Vagina (tissue), 2 donors: ENCODE measurements around the gene CNTLN. TPM values are rescaled to one million over a fixed set of nuclear protein-coding genes. Genes with fewer than 3 reads are reported as not detected.

Source experiments
- DNase-seq, 2 donors: peaks; one replicate each; pipeline ENCODE4 v3.0.0-alpha.2; 2017; ENCODE audit errors: extremely low spot score in 2 of 2
- H3K27ac ChIP-seq: fragments of 200-600 bp; sonication (generic); one replicate; pipeline ENCODE4 v1.5.1; 2019
- H3K27me3 ChIP-seq: fragments of 200-600 bp; sonication (generic); one replicate; pipeline ENCODE4 v1.5.1; 2019
- H3K36me3 ChIP-seq, 2 donors: fragments of 200-600 bp; sonication (generic); one replicate each; pipeline ENCODE4 v1.5.1; 2017 to 2019
- H3K4me1 ChIP-seq: fragments of 200-600 bp; sonication (generic); one replicate; pipeline ENCODE4 v1.5.1; 2019
- H3K4me3 ChIP-seq, 2 donors: fragments of 200-600 bp; sonication (generic); 1 replicate in 1 of 2; 2 replicates in 1 of 2; pipeline ENCODE4 v1.5.1; 2016 to 2019
- H3K9me3 ChIP-seq: fragments of 200-600 bp; sonication (generic); one replicate; pipeline ENCODE4 v1.5.1; 2019
- CTCF ChIP-seq, 3 experiments: fragments of 450-650 bp in 2 of 3; fragments of 200-600 bp in 1 of 3; sonication (generic) in 1 of 3; IDR thresholded peaks; one replicate each; pipeline ENCODE4 v1.5.1; 2017 to 2019; ENCODE audit warnings: antibody characterized with exemption in 3 of 3, mild to moderate bottlenecking in 2 of 3, moderate library complexity in 2 of 3
- POLR2A ChIP-seq, 2 donors: fragments of 450-650 bp; IDR thresholded peaks; one replicate each; pipeline ENCODE4 v1.6.1; 2017; ENCODE audit warnings: antibody characterized with exemption in 2 of 2, mild to moderate bottlenecking in 2 of 2, moderate library complexity in 2 of 2
- POLR2AphosphoS5 ChIP-seq, 2 donors: sonication (generic); formaldehyde crosslinking; IDR thresholded peaks; one replicate each; pipeline ENCODE4 v1.9.0; 2017; ENCODE audit warnings: antibody characterized with exemption in 2 of 2, mild to moderate bottlenecking in 2 of 2, low read depth in 1 of 2; ENCODE audit not compliant: insufficient read depth in 1 of 2
- intact Hi-C: fragments of 100-400 bp; cut with DNase I; formaldehyde crosslinking; loops from one replicate; pipeline ENCODE4 v1.15.1; 2023
- total RNA-seq: library from RNA; depleted of rRNA; stranded (reverse); fragments of >200 nt; gene quantifications from one replicate; pipeline ENCODE4 v1.2.3, GENCODE V29; 2016

The CNTLN gene
- total RNA-seq, 1 donor from 2014 or later: 13.3 TPM

DNA sequence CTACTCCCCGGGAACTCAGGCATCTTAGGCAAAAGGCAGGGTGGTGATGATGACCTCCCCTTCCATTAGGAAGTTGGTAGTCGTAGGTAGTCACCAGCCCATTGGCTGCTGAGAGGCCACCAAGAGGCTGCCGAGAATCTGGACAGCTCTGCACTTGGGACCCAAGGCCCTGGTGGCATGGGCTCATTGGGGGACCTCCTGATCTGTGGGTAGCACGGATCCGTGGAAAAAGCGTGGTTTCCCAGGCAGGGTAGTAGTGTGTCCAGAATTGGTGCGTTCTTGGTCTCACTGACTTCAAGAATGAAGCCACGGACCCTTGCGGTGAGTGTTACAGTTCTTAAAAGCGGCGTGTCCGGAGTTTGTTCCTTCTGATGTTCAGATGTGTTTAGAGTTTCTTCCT lies 158.8 kb downstream of the CNTLN start:
- no peaks in the 10 kb centered on the region for H3K4me1 ChIP-seq
- TF ChIP-seq POLR2A (IDR thresholded peaks at IDR 0.05): no peak
- intact Hi-C loops: no loop called here
- H3K27me3 ChIP-seq: no peaks in the 10 kb centered on the region
- no peaks in the 10 kb centered on the region for H3K36me3 ChIP-seq
- no peak overlapping the region for H3K27ac ChIP-seq
- no peak for DNase-seq
- no peaks in the 10 kb centered on the region for H3K9me3 ChIP-seq
- no peak overlapping the region for H3K4me3 ChIP-seq

DNA sequence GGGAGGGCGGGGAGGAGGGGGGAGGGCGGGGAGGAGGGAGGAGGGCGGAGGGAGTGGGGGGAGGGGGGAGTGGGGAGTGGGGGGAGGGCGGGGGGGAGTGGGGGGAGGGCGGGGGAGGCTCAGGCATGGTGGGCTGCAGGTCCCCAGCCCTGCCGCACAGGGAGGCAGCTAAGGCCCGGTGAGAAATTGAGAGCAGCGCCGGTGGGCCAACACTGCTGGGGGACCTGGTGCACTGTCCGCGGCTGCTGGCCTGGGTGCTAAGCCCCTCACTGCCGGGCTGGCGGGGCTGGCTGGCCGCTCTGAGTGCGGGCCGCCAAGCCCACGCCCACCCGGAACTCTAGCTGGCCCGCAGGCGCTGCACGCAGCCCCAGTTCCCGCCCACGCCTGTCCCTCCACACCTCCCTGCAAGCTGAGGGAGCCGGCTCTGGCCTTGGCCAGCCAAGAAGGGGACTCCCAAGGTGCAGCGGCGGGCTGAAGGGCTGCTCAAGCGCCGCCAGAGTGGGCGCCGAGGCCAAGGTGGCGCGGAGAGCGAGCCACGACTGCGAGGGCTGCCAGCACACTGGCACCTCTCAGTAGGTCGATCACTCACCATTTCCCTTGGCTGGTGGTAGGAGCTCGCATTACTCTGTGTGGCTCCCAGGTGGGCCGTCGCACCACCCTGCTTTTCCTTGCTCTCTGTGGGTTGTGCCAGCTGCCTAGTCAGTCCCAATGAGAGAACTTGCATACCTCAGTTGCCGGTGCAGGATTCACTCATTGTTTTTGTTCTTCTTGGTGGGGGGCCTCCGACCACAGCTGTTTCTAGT lies 160.2 kb downstream of the CNTLN start:
- intact Hi-C loops: no loop called here
- Histone ChIP-seq H3K4me1 (no peaks in the 10 kb centered on the region), H3K4me3 (no peak overlapping the region), H3K27me3 (no peaks in the 10 kb centered on the region), H3K9me3 (no peaks in the 10 kb centered on the region), H3K27ac (no peak overlapping the region), H3K36me3 (no peaks in the 10 kb centered on the region)
- TF ChIP-seq POLR2AphosphoS5 (IDR thresholded peaks at IDR 0.05; ENCODE audit: insufficient read depth in 1 of 2, low read depth in 1 of 2): no peak
- no peak for TF ChIP-seq POLR2A (IDR thresholded peaks at IDR 0.05)
- TF ChIP-seq CTCF (IDR thresholded peaks at IDR 0.05): no peak
- DNase-seq: no peak

GRCh38 chr9:17315341-17315740 lies 180.5 kb downstream of the CNTLN start:
- H3K36me3 ChIP-seq: no peaks in the 10 kb centered on the region
- no peak overlapping the region for H3K4me3 ChIP-seq
- H3K9me3 ChIP-seq: no peaks in the 10 kb centered on the region
- intact Hi-C loops: no loop called here
- no peaks in the 10 kb centered on the region for H3K4me1 ChIP-seq
- DNase-seq: no peak
- H3K27ac ChIP-seq: no peak overlapping the region
- no peak for TF ChIP-seq CTCF (IDR thresholded peaks at IDR 0.05)
- TF ChIP-seq POLR2A (IDR thresholded peaks at IDR 0.05): no peak
- no peak for TF ChIP-seq POLR2AphosphoS5 (IDR thresholded peaks at IDR 0.05; ENCODE audit: insufficient read depth in 1 of 2, low read depth in 1 of 2)
- H3K27me3 ChIP-seq: no peaks in the 10 kb centered on the region

GRCh38 chr9:17318821-17319320 lies 184.0 kb downstream of the CNTLN start:
- Histone ChIP-seq H3K4me3 (no peak overlapping the region), H3K36me3 (no peaks in the 10 kb centered on the region), H3K27ac (no peak overlapping the region), H3K9me3 (no peaks in the 10 kb centered on the region), H3K4me1 (no peaks in the 10 kb centered on the region), H3K27me3 (no peaks in the 10 kb centered on the region)
- intact Hi-C loops: no loop called here
- TF ChIP-seq POLR2A (IDR thresholded peaks at IDR 0.05) (no peak), POLR2AphosphoS5 (IDR thresholded peaks at IDR 0.05; ENCODE audit: insufficient read depth in 1 of 2, low read depth in 1 of 2) (no peak), CTCF (IDR thresholded peaks at IDR 0.05) (no peak)
- DNase-seq: no peak

GRCh38 chr9:17319864-17320263 lies 185.0 kb downstream of the CNTLN start:
- DNase-seq: no peak
- Histone ChIP-seq H3K27ac (no peak overlapping the region), H3K36me3 (no peaks in the 10 kb centered on the region), H3K27me3 (no peaks in the 10 kb centered on the region), H3K9me3 (no peaks in the 10 kb centered on the region), H3K4me1 (no peaks in the 10 kb centered on the region), H3K4me3 (no peak overlapping the region)
- intact Hi-C loops: no loop called here
- TF ChIP-seq POLR2A (IDR thresholded peaks at IDR 0.05) (no peak), POLR2AphosphoS5 (IDR thresholded peaks at IDR 0.05; ENCODE audit: insufficient read depth in 1 of 2, low read depth in 1 of 2) (no peak), CTCF (IDR thresholded peaks at IDR 0.05) (no peak)
